ENCODE data around the gene TNRC6A.

GRCh38 chr16:24853169-24853824 is 123.8 kb downstream of the TNRC6A start:
- TF ChIP-seq CTCF (IDR thresholded peaks at IDR 0.05) (no peak), POLR2A (IDR thresholded peaks at IDR 0.05) (no peak)

Data from adrenal gland (tissue), 5 donors.